ENCODE results near the gene KLHL26.
A peak's percentile ranks its signal among the peaks of the same experiment; 100 is the strongest.

KLHL26 gene

GRCh38 chr19:18710186-18710585, 73.4 kb downstream of the KLHL26 start:
- H3K4me3 ChIP-seq (replicated peaks in 1 of 2; ENCODE audit: low read depth in 2 of 2, low read length in 2 of 2), result no peak overlapping the region
- no peak for DNase-seq (ENCODE audit: low read depth in 2 of 2)
- no peak for TF ChIP-seq CTCF (IDR thresholded peaks at IDR 0.05; ENCODE audit: low read depth, low read length)

DNA sequence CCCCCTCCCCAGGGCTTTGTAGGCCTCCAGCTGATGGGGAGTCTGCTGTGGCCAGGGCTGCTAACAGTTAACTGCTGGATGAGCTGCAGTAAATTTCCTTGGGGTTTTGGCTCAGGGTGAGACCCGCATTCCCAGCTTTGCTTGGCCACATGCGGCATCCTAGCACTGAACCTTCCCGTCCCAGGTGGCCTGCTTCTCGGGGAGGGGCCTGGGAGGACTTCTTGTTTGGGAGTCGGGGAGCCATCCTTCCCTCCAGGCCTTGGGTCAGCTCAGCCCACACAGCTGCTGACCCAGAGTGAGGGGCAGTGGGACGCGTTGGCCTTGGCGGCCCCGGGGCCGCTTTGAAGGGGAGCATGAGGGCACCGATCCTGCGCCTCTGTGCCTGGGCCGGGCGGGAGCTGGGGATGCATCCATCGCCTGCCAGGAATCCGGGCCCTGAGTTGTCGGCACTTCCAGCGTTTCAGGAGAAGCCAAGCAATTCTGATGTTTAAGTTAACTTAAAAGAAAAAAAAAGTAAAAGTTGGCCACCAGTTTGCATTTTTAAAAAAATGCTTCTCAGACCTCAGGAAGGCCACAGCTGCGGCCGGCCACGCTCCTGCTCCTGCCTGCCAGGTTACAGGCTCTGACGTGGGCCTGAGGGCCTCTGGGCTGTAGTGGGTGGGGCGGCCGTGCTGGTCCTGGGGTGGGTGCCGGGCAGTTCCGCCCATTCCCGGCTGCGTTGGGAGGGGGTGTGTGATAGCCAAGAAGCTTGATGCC, 74.3 kb downstream of the KLHL26 start:
- peak in 1 of 2 donors; percentile 83 for DNase-seq (ENCODE audit: low read depth in 2 of 2)
- TF ChIP-seq CTCF (IDR thresholded peaks at IDR 0.05; ENCODE audit: low read depth, low read length), result no peak
- no peak overlapping the region for H3K4me3 ChIP-seq (replicated peaks in 1 of 2; ENCODE audit: low read depth in 2 of 2, low read length in 2 of 2)

GRCh38 chr19:18711893-18712292, 75.1 kb downstream of the KLHL26 start:
- no peak for TF ChIP-seq CTCF (IDR thresholded peaks at IDR 0.05; ENCODE audit: low read depth, low read length)
- no peak for DNase-seq (ENCODE audit: low read depth in 2 of 2)
- no peak overlapping the region for H3K4me3 ChIP-seq (replicated peaks in 1 of 2; ENCODE audit: low read depth in 2 of 2, low read length in 2 of 2)

- H3K4me3 ChIP-seq (replicated peaks in 1 of 2; ENCODE audit: low read depth in 2 of 2, low read length in 2 of 2), result no peak overlapping the region
- no peak for TF ChIP-seq CTCF (IDR thresholded peaks at IDR 0.05; ENCODE audit: low read depth, low read length)
- peak in 1 of 2 donors; percentile 45 for DNase-seq (ENCODE audit: low read depth in 2 of 2)
These were observed 76.2 kb downstream of the KLHL26 start for GRCh38 chr19:18712981-18713380.

GRCh38 chr19:18713550-18714117, 76.8 kb downstream of the KLHL26 start:
- TF ChIP-seq CTCF (IDR thresholded peaks at IDR 0.05; ENCODE audit: low read depth, low read length), result no peak
- no peak overlapping the region for H3K4me3 ChIP-seq (replicated peaks in 1 of 2; ENCODE audit: low read depth in 2 of 2, low read length in 2 of 2)
- no peak for DNase-seq (ENCODE audit: low read depth in 2 of 2)

DNA sequence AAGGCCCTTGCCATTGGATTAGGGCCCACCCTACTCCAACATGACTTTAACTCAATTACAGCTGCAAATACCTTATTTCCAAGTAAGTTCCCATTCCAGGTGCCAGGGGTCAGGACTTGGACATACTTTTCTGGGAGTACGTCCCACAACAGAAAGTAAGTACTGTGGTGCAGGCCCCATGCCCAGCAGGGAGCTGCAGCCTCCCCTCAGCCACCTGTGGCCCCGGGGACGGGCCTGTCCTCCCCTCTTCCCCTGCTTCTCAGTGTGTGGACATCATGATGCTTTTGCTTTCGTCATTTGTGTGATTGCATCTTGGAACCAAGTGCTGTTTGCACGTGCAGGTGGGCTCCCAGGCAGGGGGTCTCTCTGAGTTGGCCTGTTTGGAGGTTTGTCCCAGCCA, 78.6 kb downstream of the KLHL26 start:
- no peak for DNase-seq (ENCODE audit: low read depth in 2 of 2)
- TF ChIP-seq CTCF (IDR thresholded peaks at IDR 0.05; ENCODE audit: low read depth, low read length), result no peak
- no peak overlapping the region for H3K4me3 ChIP-seq (replicated peaks in 1 of 2; ENCODE audit: low read depth in 2 of 2, low read length in 2 of 2)

Measured in cardiac fibroblast (primary cell).